HL-60 (cell line): ENCODE data around the gene ZNF223.

Experiments
- POLR2AphosphoS5 ChIP-seq: IDR thresholded peaks from 2 replicates; pipeline ENCODE4 v1.6.1; 2012; ENCODE audit warnings: low read depth
- TF ChIP-seq, protein P1 (sequence below): IDR thresholded peaks from one replicate; pipeline ENCODE4 v1.5.1; 2011; ENCODE audit warnings: low read length, control low read depth, inconsistent platforms; ENCODE audit not compliant: insufficient read depth
- TF ChIP-seq, protein P2 (sequence below): IDR thresholded peaks from 2 replicates; pipeline ENCODE4 v1.6.1; 2012; ENCODE audit warnings: low read depth; ENCODE audit not compliant: insufficient replicate concordance

DNA sequence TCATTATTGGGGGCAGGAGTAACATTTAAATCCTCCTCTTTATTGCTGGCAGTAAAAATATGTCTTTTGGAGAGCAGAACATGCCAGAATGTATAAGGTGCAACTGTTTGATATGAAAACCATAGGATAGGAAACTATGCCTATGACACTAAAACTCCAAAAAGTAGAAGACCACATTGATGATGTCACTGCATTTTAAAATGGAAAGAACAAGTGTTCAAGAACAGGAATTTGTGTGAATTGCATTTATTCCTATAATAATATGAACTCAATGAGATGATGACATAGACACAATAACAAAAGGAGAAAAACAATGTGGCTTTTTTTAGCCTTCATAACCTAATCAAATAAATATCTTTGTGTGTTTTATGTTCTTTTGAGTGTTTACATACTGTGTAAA lies 57.6 kb downstream of the ZNF223 start:
- TF ChIP-seq, protein P1, sequence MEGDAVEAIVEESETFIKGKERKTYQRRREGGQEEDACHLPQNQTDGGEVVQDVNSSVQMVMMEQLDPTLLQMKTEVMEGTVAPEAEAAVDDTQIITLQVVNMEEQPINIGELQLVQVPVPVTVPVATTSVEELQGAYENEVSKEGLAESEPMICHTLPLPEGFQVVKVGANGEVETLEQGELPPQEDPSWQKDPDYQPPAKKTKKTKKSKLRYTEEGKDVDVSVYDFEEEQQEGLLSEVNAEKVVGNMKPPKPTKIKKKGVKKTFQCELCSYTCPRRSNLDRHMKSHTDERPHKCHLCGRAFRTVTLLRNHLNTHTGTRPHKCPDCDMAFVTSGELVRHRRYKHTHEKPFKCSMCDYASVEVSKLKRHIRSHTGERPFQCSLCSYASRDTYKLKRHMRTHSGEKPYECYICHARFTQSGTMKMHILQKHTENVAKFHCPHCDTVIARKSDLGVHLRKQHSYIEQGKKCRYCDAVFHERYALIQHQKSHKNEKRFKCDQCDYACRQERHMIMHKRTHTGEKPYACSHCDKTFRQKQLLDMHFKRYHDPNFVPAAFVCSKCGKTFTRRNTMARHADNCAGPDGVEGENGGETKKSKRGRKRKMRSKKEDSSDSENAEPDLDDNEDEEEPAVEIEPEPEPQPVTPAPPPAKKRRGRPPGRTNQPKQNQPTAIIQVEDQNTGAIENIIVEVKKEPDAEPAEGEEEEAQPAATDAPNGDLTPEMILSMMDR = no peak
- TF ChIP-seq, protein P2, sequence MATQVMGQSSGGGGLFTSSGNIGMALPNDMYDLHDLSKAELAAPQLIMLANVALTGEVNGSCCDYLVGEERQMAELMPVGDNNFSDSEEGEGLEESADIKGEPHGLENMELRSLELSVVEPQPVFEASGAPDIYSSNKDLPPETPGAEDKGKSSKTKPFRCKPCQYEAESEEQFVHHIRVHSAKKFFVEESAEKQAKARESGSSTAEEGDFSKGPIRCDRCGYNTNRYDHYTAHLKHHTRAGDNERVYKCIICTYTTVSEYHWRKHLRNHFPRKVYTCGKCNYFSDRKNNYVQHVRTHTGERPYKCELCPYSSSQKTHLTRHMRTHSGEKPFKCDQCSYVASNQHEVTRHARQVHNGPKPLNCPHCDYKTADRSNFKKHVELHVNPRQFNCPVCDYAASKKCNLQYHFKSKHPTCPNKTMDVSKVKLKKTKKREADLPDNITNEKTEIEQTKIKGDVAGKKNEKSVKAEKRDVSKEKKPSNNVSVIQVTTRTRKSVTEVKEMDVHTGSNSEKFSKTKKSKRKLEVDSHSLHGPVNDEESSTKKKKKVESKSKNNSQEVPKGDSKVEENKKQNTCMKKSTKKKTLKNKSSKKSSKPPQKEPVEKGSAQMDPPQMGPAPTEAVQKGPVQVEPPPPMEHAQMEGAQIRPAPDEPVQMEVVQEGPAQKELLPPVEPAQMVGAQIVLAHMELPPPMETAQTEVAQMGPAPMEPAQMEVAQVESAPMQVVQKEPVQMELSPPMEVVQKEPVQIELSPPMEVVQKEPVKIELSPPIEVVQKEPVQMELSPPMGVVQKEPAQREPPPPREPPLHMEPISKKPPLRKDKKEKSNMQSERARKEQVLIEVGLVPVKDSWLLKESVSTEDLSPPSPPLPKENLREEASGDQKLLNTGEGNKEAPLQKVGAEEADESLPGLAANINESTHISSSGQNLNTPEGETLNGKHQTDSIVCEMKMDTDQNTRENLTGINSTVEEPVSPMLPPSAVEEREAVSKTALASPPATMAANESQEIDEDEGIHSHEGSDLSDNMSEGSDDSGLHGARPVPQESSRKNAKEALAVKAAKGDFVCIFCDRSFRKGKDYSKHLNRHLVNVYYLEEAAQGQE = no peak
- no peak for TF ChIP-seq POLR2AphosphoS5
